GM13976 (cell line): Measurements from ENCODE around the gene CYP8B1.

Experiments
- DNase-seq: peaks from one replicate; pipeline ENCODE4 v3.0.0; 2012; ENCODE audit warnings: low spot score
- CTCF ChIP-seq: IDR thresholded peaks from 2 replicates; pipeline ENCODE4 v1.5.1; 2012; ENCODE audit warnings: borderline replicate concordance, mild to moderate bottlenecking; ENCODE audit not compliant: insufficient read depth; ENCODE audit errors: extremely low read depth, missing control alignments, control extremely low read depth
- in situ Hi-C: fragments of 300-500 bp; cut with MboI; formaldehyde crosslinking; loops from one replicate; pipeline ENCODE4 v1.12.0; 2022; ENCODE audit warnings: low sequenced_read_pairs, mixed read lengths, inconsistent platforms; ENCODE audit not compliant: unreplicated experiment

Gene CYP8B1

GRCh38 chr3:42822828-42823227 lies 52.9 kb downstream of the CYP8B1 start:
- in situ Hi-C loops = no loop called here
- DNase-seq = no peak
- no peak for TF ChIP-seq CTCF
